AG09309 (cell line): ENCODE measurements around the gene TREM1.
"Not testable (repeated sequence)": the region's sequence is repeated elsewhere in the genome, so short reads cannot be mapped to it uniquely, and the experiment has no call there.

Source experiments
- DNase-seq: peaks from one replicate; pipeline ENCODE4 v3.0.0-alpha.2; 2010; ENCODE audit warnings: low read depth
- H3K4me3 ChIP-seq: 2 replicates; pipeline ENCODE4 v1.5.1; 2011; ENCODE audit warnings: mild to moderate bottlenecking, low read depth, low read length, moderate library complexity; ENCODE audit not compliant: control insufficient read depth
- TF ChIP-seq, protein P1 (sequence below): IDR thresholded peaks from 2 replicates; pipeline ENCODE4 v1.5.1; 2011; ENCODE audit warnings: mild to moderate bottlenecking, low read depth, low read length, inconsistent platforms; ENCODE audit not compliant: insufficient read depth, control insufficient read depth; ENCODE audit errors: missing control alignments

The TREM1 gene

DNA sequence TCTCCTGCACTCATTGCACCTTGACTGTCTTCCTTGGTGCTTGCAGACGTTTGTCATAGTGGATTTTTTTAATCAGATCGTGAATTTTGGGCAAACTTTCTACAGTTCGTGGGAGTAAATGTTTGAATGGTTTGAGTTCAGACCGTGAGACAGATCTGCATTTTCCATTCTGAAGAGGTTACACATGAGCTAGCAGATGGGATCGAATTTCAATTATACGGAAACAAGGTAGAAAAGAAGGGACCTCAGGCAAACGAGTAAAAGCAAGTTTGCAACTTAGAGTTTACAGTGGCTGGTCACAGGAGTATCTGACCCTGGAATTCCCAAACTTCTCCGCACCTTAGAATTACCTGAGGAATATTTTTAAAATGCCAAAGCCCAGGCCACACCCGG, 31.8 kb upstream of the TREM1 start:
- DNase-seq = no peak
- H3K4me3 ChIP-seq = no peak overlapping the region
- TF ChIP-seq, protein P1, sequence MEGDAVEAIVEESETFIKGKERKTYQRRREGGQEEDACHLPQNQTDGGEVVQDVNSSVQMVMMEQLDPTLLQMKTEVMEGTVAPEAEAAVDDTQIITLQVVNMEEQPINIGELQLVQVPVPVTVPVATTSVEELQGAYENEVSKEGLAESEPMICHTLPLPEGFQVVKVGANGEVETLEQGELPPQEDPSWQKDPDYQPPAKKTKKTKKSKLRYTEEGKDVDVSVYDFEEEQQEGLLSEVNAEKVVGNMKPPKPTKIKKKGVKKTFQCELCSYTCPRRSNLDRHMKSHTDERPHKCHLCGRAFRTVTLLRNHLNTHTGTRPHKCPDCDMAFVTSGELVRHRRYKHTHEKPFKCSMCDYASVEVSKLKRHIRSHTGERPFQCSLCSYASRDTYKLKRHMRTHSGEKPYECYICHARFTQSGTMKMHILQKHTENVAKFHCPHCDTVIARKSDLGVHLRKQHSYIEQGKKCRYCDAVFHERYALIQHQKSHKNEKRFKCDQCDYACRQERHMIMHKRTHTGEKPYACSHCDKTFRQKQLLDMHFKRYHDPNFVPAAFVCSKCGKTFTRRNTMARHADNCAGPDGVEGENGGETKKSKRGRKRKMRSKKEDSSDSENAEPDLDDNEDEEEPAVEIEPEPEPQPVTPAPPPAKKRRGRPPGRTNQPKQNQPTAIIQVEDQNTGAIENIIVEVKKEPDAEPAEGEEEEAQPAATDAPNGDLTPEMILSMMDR = no peak

DNA sequence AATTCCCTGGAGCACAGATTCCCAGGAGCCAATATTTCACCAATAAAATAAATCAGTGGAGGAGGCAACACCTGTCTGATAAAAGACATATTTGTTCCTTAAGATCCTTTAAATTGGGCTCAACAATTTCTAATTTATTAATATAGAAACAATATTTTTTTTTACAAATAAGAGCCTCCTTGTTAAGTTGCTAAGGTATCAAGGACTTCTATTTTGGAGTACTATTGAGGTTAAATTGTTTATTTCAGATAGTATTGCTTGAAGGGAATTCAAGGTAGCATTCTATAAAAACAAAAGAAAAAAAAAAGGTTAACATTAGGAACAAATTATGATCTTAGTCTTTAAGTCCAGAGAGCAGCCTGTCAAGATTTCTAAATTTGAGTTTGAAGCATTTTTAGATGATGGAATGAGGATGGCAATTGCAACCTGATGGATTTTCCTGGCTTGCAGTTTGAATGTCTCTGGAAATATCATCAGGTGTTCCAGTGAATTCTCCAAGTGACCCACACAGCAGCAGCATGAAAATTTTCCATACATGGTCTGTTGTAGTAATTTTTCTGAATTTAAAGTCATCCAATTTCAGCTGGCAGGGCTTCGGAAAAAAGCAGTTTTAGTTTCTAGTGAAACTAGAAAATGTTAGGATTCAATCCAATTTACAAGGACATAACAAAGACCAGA, 29.6 kb upstream of the TREM1 start:
- TF ChIP-seq, protein P1 = no peak
- no peak overlapping the region for H3K4me3 ChIP-seq
- no peak for DNase-seq

DNA sequence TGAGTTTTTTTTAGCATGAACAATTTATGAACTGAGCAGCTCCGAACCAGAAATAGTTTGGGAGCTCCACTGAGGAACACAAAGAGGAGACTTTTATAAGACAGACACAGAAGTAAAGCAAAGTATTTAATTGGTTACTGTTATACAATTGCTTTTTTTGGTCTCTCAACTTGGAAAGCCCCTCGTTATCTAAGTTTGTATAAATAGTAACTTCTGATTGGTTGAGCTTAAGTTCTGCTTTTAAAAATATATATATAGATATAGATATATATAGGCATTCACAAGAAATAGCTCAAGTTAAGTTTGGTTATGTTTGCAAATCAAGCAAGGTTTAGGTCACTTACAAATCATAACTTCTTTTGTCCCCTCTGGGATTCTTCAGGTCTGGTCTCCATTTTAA, 28.7 kb upstream of the TREM1 start:
- H3K4me3 ChIP-seq = no peak overlapping the region
- TF ChIP-seq, protein P1 = no peak
- DNase-seq = no peak

DNA sequence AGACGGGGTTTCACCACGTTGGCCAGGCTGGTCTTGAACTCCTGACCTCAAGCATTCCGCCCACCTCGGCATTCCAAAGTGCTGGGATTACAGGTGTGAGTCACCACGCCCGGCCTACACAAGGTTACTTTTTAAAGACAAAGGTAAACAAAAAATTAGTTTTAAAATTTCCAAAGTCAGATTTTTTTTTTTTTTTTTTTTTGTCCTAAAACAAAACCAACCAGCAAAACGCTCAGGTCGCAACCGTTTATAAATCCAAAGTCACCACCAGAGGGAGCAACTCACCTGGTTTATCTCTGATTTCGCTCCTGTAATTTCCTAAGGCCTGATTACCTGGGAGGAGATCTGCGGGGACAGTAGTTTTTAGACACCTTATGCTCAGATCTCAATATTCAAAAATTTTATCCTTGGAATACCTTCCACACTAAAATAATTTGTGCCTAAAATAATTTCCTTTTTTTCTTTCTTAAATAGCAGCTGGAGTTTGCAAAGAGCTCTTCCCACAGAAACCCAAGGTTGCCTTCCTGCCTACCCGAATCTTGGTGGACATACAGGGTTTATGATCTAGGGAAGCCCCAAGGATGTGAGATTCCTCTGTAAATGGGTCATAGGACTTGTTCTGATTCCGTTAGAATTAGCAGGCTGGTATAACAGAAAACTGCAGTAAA, 19.8 kb upstream of the TREM1 start:
- H3K4me3 ChIP-seq = no peak overlapping the region
- TF ChIP-seq, protein P1 = peak; percentile 53
- no peak for DNase-seq

DNA sequence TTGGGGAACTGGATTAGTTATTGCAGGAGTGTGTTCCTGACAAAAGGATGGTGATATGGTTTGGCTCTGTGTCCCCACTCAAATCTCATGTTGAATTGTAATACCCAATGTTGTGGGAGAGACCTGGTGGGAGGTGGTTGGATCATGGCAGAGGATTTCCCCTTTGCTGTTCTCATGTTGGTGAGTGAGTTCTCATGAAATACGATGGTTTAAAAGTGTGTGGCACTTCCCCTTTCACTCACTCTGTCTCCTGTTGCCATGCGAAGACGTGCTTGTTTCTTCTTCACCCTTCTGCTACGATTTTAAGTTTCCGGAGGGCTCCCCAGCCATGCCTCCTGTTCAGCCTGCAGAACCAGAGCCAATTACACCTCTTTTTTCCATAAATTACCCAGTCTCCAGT, 16.2 kb upstream of the TREM1 start:
- H3K4me3 ChIP-seq = no peak overlapping the region
- TF ChIP-seq, protein P1 = no peak
- no peak for DNase-seq

DNA sequence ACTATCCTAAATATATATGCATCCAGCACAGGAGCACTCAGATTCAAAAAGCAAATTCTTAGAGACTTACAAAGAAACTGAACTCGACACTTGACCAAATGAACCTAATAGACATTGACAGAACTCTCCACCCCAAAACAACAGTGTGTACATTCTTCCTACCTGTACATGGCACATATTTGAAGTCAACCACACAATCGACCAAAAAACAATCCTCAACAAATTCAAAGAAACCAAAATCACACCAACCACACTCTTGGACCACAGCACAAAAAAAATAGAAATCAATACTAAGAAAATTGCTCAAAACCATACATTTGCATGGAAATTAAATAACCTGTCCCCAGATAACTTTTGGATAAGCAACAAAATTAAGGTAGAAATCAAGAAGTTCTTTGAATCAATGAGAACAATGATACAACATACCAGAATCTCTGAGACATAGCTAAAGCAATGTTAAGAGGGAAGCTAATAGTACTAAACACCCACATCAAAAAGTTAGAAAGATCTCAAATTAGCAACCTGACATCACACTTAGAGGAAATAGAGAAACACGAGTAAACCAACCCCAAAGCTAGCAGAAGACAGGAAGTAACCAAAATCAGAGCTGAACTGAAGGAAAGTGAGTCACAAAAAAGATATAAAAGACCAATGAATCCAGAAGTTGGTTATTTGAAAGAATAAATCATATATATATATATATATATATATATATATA, 12.5 kb upstream of the TREM1 start:
- H3K4me3 ChIP-seq = no peak overlapping the region
- TF ChIP-seq, protein P1 = no peak

DNA sequence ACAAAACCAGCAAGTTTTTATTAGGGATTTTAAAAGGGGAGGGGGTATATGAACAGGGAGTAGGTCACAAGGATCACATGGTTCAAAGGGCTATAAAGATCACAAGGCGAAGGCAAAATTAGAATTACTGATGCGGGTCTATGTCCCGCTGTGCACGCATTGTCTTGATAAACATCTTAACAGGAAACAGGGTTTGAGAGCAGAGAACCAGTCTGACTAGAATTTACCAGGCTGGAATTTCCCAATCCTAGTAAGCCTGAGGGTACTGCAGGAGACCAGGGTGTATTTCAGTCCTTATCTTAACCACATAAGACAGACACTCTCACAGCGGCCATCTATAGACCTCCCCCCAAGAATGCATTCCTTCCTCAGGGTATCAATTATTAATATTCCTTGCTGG, 10.8 kb upstream of the TREM1 start:
- H3K4me3 ChIP-seq, DNase-seq: not testable (repeated sequence)

More for the DNA sequence above, 12.5 kb upstream of the TREM1 start:
- no peak for DNase-seq
